Choroid plexus epithelial cell (primary cell): ENCODE results near the gene NDUFS4.
"Not testable (repeated sequence)": the region's sequence is repeated elsewhere in the genome, so short reads cannot be mapped to it uniquely, and the experiment has no call there.

Experiments used
- DNase-seq: peaks from one replicate; pipeline ENCODE4 v3.0.0-alpha.2; 2010; ENCODE audit warnings: low read depth
- H3K4me3 ChIP-seq: 2 replicates; pipeline ENCODE4 v1.5.1; 2011; ENCODE audit warnings: low read depth, mild to moderate bottlenecking, control low read depth, low read length, moderate library complexity
- CTCF ChIP-seq: conservative IDR thresholded peaks from 2 replicates; pipeline ENCODE4 v1.5.1; 2011; ENCODE audit warnings: low read depth, mild to moderate bottlenecking, control low read depth, inconsistent platforms, low read length, moderate library complexity

NDUFS4 gene

DNA sequence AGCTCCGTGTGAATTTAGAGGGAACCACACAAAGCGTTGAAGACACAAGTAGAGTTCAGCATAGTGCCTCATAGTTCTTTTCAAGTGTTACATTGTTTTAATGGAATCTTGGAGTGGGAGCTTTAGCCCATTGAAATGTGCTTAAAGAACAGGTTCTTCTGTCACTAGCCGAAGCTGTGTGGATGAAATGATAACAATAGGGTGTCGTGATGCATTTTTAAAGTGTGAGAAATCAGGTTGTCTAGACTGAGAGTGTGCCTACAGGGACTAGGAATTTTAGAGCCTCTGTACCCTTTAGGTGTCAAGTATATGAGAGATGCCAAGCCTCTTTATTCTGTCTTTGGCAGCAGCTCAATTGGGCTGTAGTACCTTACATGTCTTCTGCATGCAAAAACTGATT, 83.0 kb downstream of the NDUFS4 start:
- no peak for TF ChIP-seq CTCF
- DNase-seq: no peak
- no peak overlapping the region for H3K4me3 ChIP-seq

DNA sequence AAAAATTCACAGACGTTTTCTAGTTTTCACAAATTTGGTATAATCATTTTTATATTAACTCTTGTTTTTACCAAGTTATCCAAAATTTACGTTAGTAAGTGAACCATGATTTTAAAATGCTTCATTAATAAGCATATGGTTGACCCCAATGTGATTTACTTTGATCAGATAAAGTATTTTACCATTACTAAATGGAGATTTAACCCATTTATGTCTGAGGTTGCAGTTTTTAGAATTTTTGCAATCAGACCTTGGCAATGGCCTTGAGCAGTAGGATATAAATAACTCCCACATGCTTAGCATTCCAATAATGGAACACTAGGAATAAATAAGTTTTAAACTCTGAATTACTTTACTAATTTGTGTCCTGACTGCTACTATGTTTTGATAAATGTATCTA, 84.6 kb downstream of the NDUFS4 start:
- no peak for DNase-seq
- H3K4me3 ChIP-seq: no peak overlapping the region
- TF ChIP-seq CTCF: no peak

- no peak for DNase-seq
Measured at GRCh38 chr5:53649352-53649751, 88.9 kb downstream of the NDUFS4 start.

DNA sequence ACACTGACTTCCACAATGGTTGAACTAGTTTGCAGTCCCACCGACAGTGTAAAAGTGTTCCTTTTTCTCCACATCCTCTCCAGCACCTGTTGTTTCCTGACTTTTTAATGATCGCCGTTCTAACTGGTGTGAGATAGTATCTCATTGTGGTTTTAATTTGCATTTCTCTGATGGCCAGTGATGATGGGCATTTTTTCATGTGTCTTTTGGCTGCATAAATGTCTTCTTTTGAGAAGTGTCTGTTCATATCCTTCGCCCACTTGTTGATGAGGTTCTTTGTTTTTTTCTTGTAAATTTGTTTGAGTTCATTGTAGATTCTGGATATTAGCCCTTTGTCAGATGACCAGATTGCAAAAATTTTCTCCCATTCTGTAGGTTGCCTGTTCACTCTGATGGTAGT, 100.1 kb downstream of the NDUFS4 start:
- not testable (repeated sequence) for DNase-seq, H3K4me3 ChIP-seq

More at GRCh38 chr5:53649352-53649751, 88.9 kb downstream of the NDUFS4 start:
- no peak overlapping the region for H3K4me3 ChIP-seq
- no peak for TF ChIP-seq CTCF

DNA sequence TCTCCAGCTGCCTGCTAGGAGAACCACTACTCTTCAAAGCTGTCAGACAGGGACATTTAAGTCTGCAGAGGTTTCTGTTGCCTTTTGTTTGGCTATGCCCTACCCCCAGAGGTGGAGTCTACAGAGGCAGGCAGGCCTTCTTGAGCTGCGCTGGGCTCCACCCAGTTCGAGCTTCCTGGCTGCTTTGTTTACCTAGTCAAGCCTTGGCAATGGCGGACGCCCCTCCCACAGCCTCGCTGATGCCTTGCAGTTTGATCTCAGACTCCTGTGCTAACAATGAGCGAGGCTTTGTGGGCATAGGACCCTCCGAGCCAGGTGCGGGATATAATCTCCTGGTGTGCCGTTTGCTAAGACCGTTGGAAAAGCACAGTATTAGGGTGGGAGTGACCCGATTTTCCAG, 104.9 kb downstream of the NDUFS4 start:
- not testable (repeated sequence) for H3K4me3 ChIP-seq, DNase-seq

DNA sequence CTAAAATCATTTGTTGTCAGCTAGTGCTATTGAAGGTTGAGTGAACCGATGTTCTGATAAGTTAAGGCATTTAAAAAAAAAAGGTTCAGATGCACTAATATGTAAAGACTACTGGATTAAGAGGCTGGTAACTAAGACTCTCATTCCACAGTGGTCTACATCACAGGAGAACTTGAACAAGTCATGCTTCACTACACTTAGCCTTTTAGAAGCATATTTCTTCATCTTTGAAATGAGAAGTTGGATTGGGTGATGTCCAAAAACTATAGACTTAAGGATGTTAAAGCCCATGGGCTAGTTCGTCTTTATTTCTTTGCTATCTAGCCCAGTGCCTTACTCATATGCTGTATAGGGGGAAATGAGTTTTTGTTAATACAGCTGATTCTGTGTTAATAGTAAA, 107.2 kb downstream of the NDUFS4 start:
- no peak for TF ChIP-seq CTCF
- H3K4me3 ChIP-seq: no peak overlapping the region
- no peak for DNase-seq

GRCh38 chr5:53671447-53671846, 111.0 kb downstream of the NDUFS4 start:
- H3K4me3 ChIP-seq: no peak overlapping the region
- no peak for DNase-seq
- TF ChIP-seq CTCF: no peak

- TF ChIP-seq CTCF: no peak
- no peak overlapping the region for H3K4me3 ChIP-seq
- no peak for DNase-seq
Measured at GRCh38 chr5:53674121-53674520, 113.7 kb downstream of the NDUFS4 start.
